Activated T-helper 17 cell treated with anti-CD3 and anti-CD28 coated beads, Interleukin-2, amount 50 U/mL, for 72 hours (primary cell): ENCODE results near the gene ENTR1. TPM values are rescaled to one million over a fixed set of nuclear protein-coding genes. Genes with fewer than 3 reads are reported as not detected.

Experiments
- ATAC-seq: fragments of 150-1000 bp; cut with Tn5 transposase; replicated peaks from 2 replicates; pipeline ENCODE4 v1.10.0; 2021; ENCODE audit warnings: mild to moderate bottlenecking, moderate library complexity
- H3K27ac Mint-ChIP-seq: one replicate; pipeline ENCODE4 v1.8.0; 2022; ENCODE audit warnings: mixed read lengths
- H3K27me3 Mint-ChIP-seq: one replicate; pipeline ENCODE4 v1.8.0; 2022; ENCODE audit warnings: mixed read lengths
- H3K36me3 Mint-ChIP-seq: one replicate; pipeline ENCODE4 v1.8.0; 2022; ENCODE audit warnings: low read depth, mild to moderate bottlenecking, mixed read lengths
- H3K4me1 Mint-ChIP-seq: one replicate; pipeline ENCODE4 v1.8.0; 2022; ENCODE audit warnings: mixed read lengths
- H3K4me3 Mint-ChIP-seq: one replicate; pipeline ENCODE4 v1.8.0; 2022; ENCODE audit warnings: mild to moderate bottlenecking, mixed read lengths
- H3K9me3 Mint-ChIP-seq: one replicate; pipeline ENCODE4 v1.8.0; 2022; ENCODE audit warnings: mixed read lengths
- total RNA-seq, 2 donors: library from RNA; stranded (reverse); gene quantifications; one replicate each; pipeline ENCODE4 v1.2.3, GENCODE V29; 2022

ENTR1 gene
- total RNA-seq, 2 donors from 2014 or later: 56.3 to 81.0 TPM

- Mint-ChIP-seq H3K27me3 (no peaks in the 10 kb centered on the region), H3K4me3 (no peak overlapping the region), H3K4me1 (no peaks in the 10 kb centered on the region), H3K36me3 (no peaks in the 10 kb centered on the region), H3K9me3 (no peaks in the 10 kb centered on the region), H3K27ac (no peak overlapping the region)
- no peak for ATAC-seq
Observed at GRCh38 chr9:136352682-136353081, 57.7 kb downstream of the ENTR1 start.

Other genes with a start within 250 kb of the ENTR1 start
- under 1 TPM in 1 of 2 donors, not detected in 1; 0.16 TPM for gene LHX3, start 205.5 kb downstream of the ENTR1 start, total RNA-seq
- gene QSOX2, start 164.8 kb downstream of the ENTR1 start, total RNA-seq: 10 to 100 TPM; 25.9 to 28.5 TPM
- under 1 TPM in 1 of 2 donors, not detected in 1; 0.02 TPM for gene CCDC187, start 106.5 kb downstream of the ENTR1 start, total RNA-seq
- gene GPSM1, start 83.1 kb downstream of the ENTR1 start, total RNA-seq: 10 to 100 TPM in 1 of 2 donors, 1 to 10 TPM in 1; 5.9 to 16.3 TPM
- 10 to 100 TPM; 10.3 to 24.0 TPM for gene DNLZ, start 46.9 kb downstream of the ENTR1 start, total RNA-seq
- 1 to 10 TPM; 6.1 to 6.4 TPM for gene CARD9, start 36.9 kb downstream of the ENTR1 start, total RNA-seq
- 10 to 100 TPM; 16.3 to 21.9 TPM for gene SNAPC4, start 10.4 kb downstream of the ENTR1 start, total RNA-seq
- gene PMPCA, start within 50 bp of the ENTR1 start, total RNA-seq: 100 to 1,000 TPM in 1 of 2 donors, 10 to 100 TPM in 1; 89.7 to 123 TPM
- gene INPP5E, start 29.2 kb upstream of the ENTR1 start, total RNA-seq: 10 to 100 TPM; 14.2 to 18.2 TPM
- gene SEC16A, start 72.4 kb upstream of the ENTR1 start, total RNA-seq: 10 to 100 TPM; 56.0 to 85.3 TPM
- gene NOTCH1, start 135.4 kb upstream of the ENTR1 start, total RNA-seq: 10 to 100 TPM; 63.8 to 65.9 TPM